GM12878 (cell line): ENCODE data around the gene SEPTIN14. TPM values are rescaled to one million over a fixed set of nuclear protein-coding genes. Genes with fewer than 3 reads are reported as not detected.

Source experiments
- ATAC-seq: fragments of 200-7000 bp; cut with Tn5 transposase; 3 replicates; pipeline ENCODE4 v1.9.1; 2020; ENCODE audit warnings: mild to moderate bottlenecking, moderate library complexity
- BruUV-seq: library from RNA; stranded (reverse); fragments of 400-500 nt; replicated peaks from 2 replicates; lab custom pipeline; 2021; lab: Mats Ljungman, UMichigan
- CTCF ChIA-PET: fragments of 300-600 bp; sonication (Branson Sonifier 250); formaldehyde crosslinking; extraction: SDS; loops from one replicate; lab custom pipeline; 2021; ENCODE audit warnings: inconsistent platforms; lab: Yijun Ruan, JAX
- POLR2A ChIA-PET: fragments of 350-600 bp; formaldehyde crosslinking; extraction: SDS; loops from one replicate; lab custom pipeline; 2021; ENCODE audit warnings: inconsistent platforms; lab: Charles Lee
- RAD21 ChIA-PET: fragments of 300-600 bp; sonication (Branson Sonifier 250); formaldehyde crosslinking; loops from one replicate; lab custom pipeline; 2023; ENCODE audit warnings: antibody characterized with exemption; ENCODE audit not compliant: unreplicated experiment; lab: Charles Lee
- SMC1A ChIA-PET: fragments of 300-600 bp; sonication (Branson Sonifier 250); formaldehyde crosslinking; loops from one replicate; lab custom pipeline; 2023; ENCODE audit not compliant: unreplicated experiment, uncharacterized antibody; lab: Charles Lee
- DNase-seq: peaks from one replicate; pipeline ENCODE4 v3.0.0-alpha.2; 2011; ENCODE audit warnings: low read depth, low spot score
- FAIRE-seq: peaks from 3 replicates; lab custom pipeline; 2011; peaks lifted over from hg19 to GRCh38; lab: Jason Lieb, UNC
- H2AFZ ChIP-seq: 2 replicates; pipeline ENCODE4 v1.6.0; 2011; ENCODE audit warnings: low read depth, low read length, control low read depth; ENCODE audit not compliant: control insufficient read depth
- H3K27ac ChIP-seq: 2 replicates; pipeline ENCODE4 v1.5.1; 2011; ENCODE audit warnings: control low read depth; ENCODE audit not compliant: control insufficient read depth, insufficient read depth
- H3K27me3 ChIP-seq, 2 experiments: replicated peaks in 1 of 2; 2 replicates each; pipeline versions ENCODE4 v1.6.0 to v1.6.1; 2011; ENCODE audit warnings: low read length in 1 of 2; ENCODE audit not compliant: control insufficient read depth in 2 of 2, insufficient read depth in 2 of 2
- H3K36me3 ChIP-seq, 2 experiments: 2 replicates each; pipeline ENCODE4 v1.5.1; 2011; ENCODE audit warnings: low read length in 1 of 2; ENCODE audit not compliant: control insufficient read depth in 2 of 2, insufficient read depth in 2 of 2
- H3K4me1 ChIP-seq: 2 replicates; pipeline ENCODE4 v1.6.1; 2011; ENCODE audit warnings: mild to moderate bottlenecking, low read length, moderate library complexity, mixed read lengths; ENCODE audit not compliant: control insufficient read depth, insufficient read depth
- H3K4me2 ChIP-seq: 2 replicates; pipeline ENCODE4 v1.6.0; 2011; ENCODE audit warnings: control low read depth; ENCODE audit not compliant: control insufficient read depth, insufficient read depth
- H3K4me3 ChIP-seq: fragments of 200-600 bp; sonication (generic); 2 replicates; pipeline ENCODE4 v1.5.1; 2016
- H3K79me2 ChIP-seq: 2 replicates; pipeline ENCODE4 v1.6.0; 2011; ENCODE audit warnings: low read length; ENCODE audit not compliant: control insufficient read depth, insufficient read depth
- H3K9ac ChIP-seq: 2 replicates; pipeline ENCODE4 v1.8.0; 2011; ENCODE audit warnings: low read length, control low read depth, mixed read lengths; ENCODE audit not compliant: control insufficient read depth, insufficient read depth
- H3K9me3 ChIP-seq: replicated peaks from 3 replicates; pipeline ENCODE4 v1.5.1; 2011; ENCODE audit warnings: mild to moderate bottlenecking, low read length; ENCODE audit not compliant: control insufficient read depth, insufficient read depth
- H4K20me1 ChIP-seq: 2 replicates; pipeline ENCODE4 v1.6.0; 2011; ENCODE audit not compliant: control insufficient read depth, insufficient read depth
- BMI1 ChIP-seq: fragments of 450-650 bp; IDR thresholded peaks from 2 replicates; pipeline ENCODE4 v1.6.1; 2016; ENCODE audit warnings: mild to moderate bottlenecking, moderate library complexity, borderline replicate concordance
- DPF2 ChIP-seq: fragments of 450-650 bp; IDR thresholded peaks from 2 replicates; pipeline ENCODE4 v1.6.1; 2017; ENCODE audit warnings: mild to moderate bottlenecking
- WGBS: methylation state at CpG from one replicate; pipeline ENCODE4 v1.1.6; 2016; ENCODE audit warnings: low lambda C conversion rate; ENCODE audit not compliant: insufficient replicate concordance, insufficient coverage; ENCODE audit errors: missing lambda C conversion rate; 5-methylcytosine and 5-hydroxymethylcytosine counted together
- in situ Hi-C: fragments of 300-500 bp; cut with MboI; formaldehyde crosslinking; loops from 9 replicates; pipeline ENCODE4 v1.14.3; 2018; ENCODE audit warnings: mixed read lengths
- intact Hi-C: fragments of 100-400 bp; cut with micrococcal nuclease; formaldehyde crosslinking; loops from one replicate; pipeline ENCODE4 v1.14.2; 2022; ENCODE audit not compliant: unreplicated experiment
- polyA plus RNA-seq, 11 experiments: library from polyadenylated mRNA; depleted of rRNA in 4 of 11; unstranded in 6 of 11; stranded (reverse) in 5 of 11; fragments of >200 nt; fragmentation: Nextera tagmentation in 4 of 11; fragmentation: Illumina TruSeq in 1 of 11; extraction: Ambion mirVana in 4 of 11; extraction: Trizol in 1 of 11; gene quantifications; 1 replicate in 1 of 11; 2 replicates in 10 of 11; pipeline versions ENCODE4 v1.2.1 to v1.2.3, GENCODE V29; 2011 to 2016; ENCODE audit warnings: inconsistent platforms in 2 of 11, missing spikeins in 2 of 11, low read depth in 1 of 11
- total RNA-seq, 4 experiments: library from RNA; depleted of rRNA in 3 of 4; stranded (reverse); fragments of >200 nt in 3 of 4; fragmentation: Illumina TruSeq in 1 of 4; extraction: Trizol in 1 of 4; gene quantifications; 2 replicates each; pipeline versions ENCODE4 v1.2.1 to v1.2.3, GENCODE V29; 2013 to 2021
- TF ChIP-seq, protein P1 (sequence below): fragments of 450-650 bp; conservative IDR thresholded peaks from 2 replicates; pipeline ENCODE4 v1.6.1; 2017; ENCODE audit warnings: mild to moderate bottlenecking, moderate library complexity
- TF ChIP-seq, protein P2 (sequence below): IDR thresholded peaks from 2 replicates; pipeline ENCODE4 v1.6.1; 2012; ENCODE audit warnings: improper control_type of control experiment, low read depth, low read length; ENCODE audit not compliant: insufficient replicate concordance
- TF ChIP-seq, protein P3 (sequence below): fragments of 450-650 bp; IDR thresholded peaks from 2 replicates; pipeline ENCODE4 v1.6.1; 2017; ENCODE audit warnings: mild to moderate bottlenecking, moderate library complexity

SEPTIN14 gene
- total and polyA plus RNA-seq, 10 of the 15 experiments (the other 5 are each of a cell fraction or from before 2014, with no cell fraction given) = 0.01 TPM; not detected in 9

DNA sequence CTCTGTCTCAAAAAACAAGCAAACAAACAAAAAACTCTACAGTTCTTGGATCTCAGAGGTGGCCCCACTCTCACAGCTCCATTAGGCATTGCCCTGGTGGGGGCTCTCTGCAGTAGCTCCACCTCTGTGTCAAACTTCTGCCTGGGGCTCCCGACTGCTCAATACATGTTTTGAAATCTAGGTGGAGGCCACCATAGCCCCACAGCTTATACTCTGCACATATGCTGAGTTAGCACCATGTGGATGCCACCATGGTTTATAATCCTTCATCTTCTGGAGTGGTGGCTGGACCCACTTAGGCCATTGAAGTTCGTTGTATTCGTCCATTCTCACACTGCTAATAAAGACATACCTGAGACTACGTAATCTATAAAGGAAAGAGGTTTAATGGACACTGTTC, 78.4 kb downstream of the SEPTIN14 start:
- no peak overlapping the region for H3K9ac ChIP-seq
- no peaks in the 10 kb centered on the region for H3K27me3 ChIP-seq
- no peaks in the 10 kb centered on the region for H3K79me2 ChIP-seq
- H3K9me3 ChIP-seq = no peaks in the 10 kb centered on the region; the same call in 2 of the 3 replicates
- under 1% methylated on average over 4 of the region's 4 CpGs for WGBS
- no peak overlapping the region for H3K4me2 ChIP-seq
- no peak for TF ChIP-seq DPF2
- BruUV-seq = no TSS peak
- DNase-seq (no peak), FAIRE-seq (no peak), ATAC-seq (no peak)
- RAD21 ChIA-PET = no interaction called here
- no peak overlapping the region for H2AFZ ChIP-seq
- POLR2A ChIA-PET = no interaction called here
- H3K36me3 ChIP-seq = no peaks in the 10 kb centered on the region
- H4K20me1 ChIP-seq = no peaks in the 10 kb centered on the region
- H3K4me3 ChIP-seq = no peak overlapping the region
- CTCF ChIA-PET = no interaction called here
- H3K4me1 ChIP-seq = no peaks in the 10 kb centered on the region
- SMC1A ChIA-PET = no interaction called here
- intact Hi-C loops (no loop called here), in situ Hi-C loops (no loop called here)
- H3K27ac ChIP-seq = no peak overlapping the region

DNA sequence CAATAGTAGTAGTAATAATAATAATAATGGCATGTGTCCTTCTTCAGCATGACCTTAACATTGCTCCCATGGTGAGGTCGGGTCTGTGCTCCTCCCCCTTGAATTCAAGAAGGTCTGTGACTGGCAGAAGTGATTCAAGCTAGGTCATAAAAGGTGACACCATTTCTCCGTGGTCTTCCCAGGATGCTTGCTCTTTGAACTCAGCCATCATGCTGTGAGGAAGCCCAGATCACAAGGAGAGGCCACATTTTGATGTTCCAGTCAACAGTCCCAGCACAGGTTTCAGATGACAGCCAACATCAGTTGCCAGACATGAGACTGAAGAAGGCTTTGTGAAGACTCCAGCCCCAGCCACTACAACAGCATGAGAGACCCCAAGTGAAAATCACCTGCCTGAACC, 83.9 kb downstream of the SEPTIN14 start:
- DNase-seq (no peak), FAIRE-seq (no peak), ATAC-seq (no peak)
- Histone ChIP-seq H3K36me3 (no peaks in the 10 kb centered on the region), H3K9me3 (no peaks in the 10 kb centered on the region), H3K4me1 (no peaks in the 10 kb centered on the region), H3K9ac (no peak overlapping the region), H3K4me3 (no peak overlapping the region), H3K79me2 (no peaks in the 10 kb centered on the region), H2AFZ (no peak overlapping the region), H3K27ac (no peak overlapping the region), H3K27me3 (no peaks in the 10 kb centered on the region), H4K20me1 (no peaks in the 10 kb centered on the region), H3K4me2 (no peak overlapping the region)
- ChIA-PET RAD21 (no interaction called here), POLR2A (no interaction called here), CTCF (no interaction called here), SMC1A (no interaction called here)
- WGBS = 0% methylated on average over 2 of the region's 2 CpGs
- BruUV-seq = no TSS peak
- in situ Hi-C loops (no loop called here), intact Hi-C loops (no loop called here)
- TF ChIP-seq, protein P1, sequence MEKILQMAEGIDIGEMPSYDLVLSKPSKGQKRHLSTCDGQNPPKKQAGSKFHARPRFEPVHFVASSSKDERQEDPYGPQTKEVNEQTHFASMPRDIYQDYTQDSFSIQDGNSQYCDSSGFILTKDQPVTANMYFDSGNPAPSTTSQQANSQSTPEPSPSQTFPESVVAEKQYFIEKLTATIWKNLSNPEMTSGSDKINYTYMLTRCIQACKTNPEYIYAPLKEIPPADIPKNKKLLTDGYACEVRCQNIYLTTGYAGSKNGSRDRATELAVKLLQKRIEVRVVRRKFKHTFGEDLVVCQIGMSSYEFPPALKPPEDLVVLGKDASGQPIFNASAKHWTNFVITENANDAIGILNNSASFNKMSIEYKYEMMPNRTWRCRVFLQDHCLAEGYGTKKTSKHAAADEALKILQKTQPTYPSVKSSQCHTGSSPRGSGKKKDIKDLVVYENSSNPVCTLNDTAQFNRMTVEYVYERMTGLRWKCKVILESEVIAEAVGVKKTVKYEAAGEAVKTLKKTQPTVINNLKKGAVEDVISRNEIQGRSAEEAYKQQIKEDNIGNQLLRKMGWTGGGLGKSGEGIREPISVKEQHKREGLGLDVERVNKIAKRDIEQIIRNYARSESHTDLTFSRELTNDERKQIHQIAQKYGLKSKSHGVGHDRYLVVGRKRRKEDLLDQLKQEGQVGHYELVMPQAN = no peak
- TF ChIP-seq BMI1 = no peak
- TF ChIP-seq, protein P2, sequence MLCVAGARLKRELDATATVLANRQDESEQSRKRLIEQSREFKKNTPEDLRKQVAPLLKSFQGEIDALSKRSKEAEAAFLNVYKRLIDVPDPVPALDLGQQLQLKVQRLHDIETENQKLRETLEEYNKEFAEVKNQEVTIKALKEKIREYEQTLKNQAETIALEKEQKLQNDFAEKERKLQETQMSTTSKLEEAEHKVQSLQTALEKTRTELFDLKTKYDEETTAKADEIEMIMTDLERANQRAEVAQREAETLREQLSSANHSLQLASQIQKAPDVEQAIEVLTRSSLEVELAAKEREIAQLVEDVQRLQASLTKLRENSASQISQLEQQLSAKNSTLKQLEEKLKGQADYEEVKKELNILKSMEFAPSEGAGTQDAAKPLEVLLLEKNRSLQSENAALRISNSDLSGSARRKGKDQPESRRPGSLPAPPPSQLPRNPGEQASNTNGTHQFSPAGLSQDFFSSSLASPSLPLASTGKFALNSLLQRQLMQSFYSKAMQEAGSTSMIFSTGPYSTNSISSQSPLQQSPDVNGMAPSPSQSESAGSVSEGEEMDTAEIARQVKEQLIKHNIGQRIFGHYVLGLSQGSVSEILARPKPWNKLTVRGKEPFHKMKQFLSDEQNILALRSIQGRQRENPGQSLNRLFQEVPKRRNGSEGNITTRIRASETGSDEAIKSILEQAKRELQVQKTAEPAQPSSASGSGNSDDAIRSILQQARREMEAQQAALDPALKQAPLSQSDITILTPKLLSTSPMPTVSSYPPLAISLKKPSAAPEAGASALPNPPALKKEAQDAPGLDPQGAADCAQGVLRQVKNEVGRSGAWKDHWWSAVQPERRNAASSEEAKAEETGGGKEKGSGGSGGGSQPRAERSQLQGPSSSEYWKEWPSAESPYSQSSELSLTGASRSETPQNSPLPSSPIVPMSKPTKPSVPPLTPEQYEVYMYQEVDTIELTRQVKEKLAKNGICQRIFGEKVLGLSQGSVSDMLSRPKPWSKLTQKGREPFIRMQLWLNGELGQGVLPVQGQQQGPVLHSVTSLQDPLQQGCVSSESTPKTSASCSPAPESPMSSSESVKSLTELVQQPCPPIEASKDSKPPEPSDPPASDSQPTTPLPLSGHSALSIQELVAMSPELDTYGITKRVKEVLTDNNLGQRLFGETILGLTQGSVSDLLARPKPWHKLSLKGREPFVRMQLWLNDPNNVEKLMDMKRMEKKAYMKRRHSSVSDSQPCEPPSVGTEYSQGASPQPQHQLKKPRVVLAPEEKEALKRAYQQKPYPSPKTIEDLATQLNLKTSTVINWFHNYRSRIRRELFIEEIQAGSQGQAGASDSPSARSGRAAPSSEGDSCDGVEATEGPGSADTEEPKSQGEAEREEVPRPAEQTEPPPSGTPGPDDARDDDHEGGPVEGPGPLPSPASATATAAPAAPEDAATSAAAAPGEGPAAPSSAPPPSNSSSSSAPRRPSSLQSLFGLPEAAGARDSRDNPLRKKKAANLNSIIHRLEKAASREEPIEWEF = no peak
- TF ChIP-seq, protein P3, sequence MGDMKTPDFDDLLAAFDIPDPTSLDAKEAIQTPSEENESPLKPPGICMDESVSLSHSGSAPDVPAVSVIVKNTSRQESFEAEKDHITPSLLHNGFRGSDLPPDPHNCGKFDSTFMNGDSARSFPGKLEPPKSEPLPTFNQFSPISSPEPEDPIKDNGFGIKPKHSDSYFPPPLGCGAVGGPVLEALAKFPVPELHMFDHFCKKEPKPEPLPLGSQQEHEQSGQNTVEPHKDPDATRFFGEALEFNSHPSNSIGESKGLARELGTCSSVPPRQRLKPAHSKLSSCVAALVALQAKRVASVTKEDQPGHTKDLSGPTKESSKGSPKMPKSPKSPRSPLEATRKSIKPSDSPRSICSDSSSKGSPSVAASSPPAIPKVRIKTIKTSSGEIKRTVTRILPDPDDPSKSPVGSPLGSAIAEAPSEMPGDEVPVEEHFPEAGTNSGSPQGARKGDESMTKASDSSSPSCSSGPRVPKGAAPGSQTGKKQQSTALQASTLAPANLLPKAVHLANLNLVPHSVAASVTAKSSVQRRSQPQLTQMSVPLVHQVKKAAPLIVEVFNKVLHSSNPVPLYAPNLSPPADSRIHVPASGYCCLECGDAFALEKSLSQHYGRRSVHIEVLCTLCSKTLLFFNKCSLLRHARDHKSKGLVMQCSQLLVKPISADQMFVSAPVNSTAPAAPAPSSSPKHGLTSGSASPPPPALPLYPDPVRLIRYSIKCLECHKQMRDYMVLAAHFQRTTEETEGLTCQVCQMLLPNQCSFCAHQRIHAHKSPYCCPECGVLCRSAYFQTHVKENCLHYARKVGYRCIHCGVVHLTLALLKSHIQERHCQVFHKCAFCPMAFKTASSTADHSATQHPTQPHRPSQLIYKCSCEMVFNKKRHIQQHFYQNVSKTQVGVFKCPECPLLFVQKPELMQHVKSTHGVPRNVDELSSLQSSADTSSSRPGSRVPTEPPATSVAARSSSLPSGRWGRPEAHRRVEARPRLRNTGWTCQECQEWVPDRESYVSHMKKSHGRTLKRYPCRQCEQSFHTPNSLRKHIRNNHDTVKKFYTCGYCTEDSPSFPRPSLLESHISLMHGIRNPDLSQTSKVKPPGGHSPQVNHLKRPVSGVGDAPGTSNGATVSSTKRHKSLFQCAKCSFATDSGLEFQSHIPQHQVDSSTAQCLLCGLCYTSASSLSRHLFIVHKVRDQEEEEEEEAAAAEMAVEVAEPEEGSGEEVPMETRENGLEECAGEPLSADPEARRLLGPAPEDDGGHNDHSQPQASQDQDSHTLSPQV = no peak
